Activated CD4-positive, alpha-beta T cell treated with anti-CD3 and anti-CD28 coated beads, Interleukin-2, amount 50 U/mL, for 16 hours (primary cell): ENCODE measurements around the gene NCR3LG1.

Experiments
- DNase-seq: peaks from one replicate; pipeline ENCODE4 v3.0.0-alpha.2; 2020

The NCR3LG1 gene

GRCh38 chr11:17371614-17372013 is 20.0 kb downstream of the NCR3LG1 start:
- no peak for DNase-seq

- DNase-seq = no peak
Measured at GRCh38 chr11:17375547-17375946, 23.9 kb downstream of the NCR3LG1 start.

GRCh38 chr11:17376493-17376892 is 24.9 kb downstream of the NCR3LG1 start:
- DNase-seq = no peak

GRCh38 chr11:17378655-17379054 is 27.1 kb downstream of the NCR3LG1 start:
- no peak for DNase-seq

GRCh38 chr11:17379383-17380180 is 28.0 kb downstream of the NCR3LG1 start:
- DNase-seq = no peak

- DNase-seq = no peak
Measured at GRCh38 chr11:17381156-17381555, 29.6 kb downstream of the NCR3LG1 start.

- DNase-seq = no peak
Measured at GRCh38 chr11:17382046-17382728, 30.6 kb downstream of the NCR3LG1 start.

GRCh38 chr11:17383461-17383860 is 31.9 kb downstream of the NCR3LG1 start:
- no peak for DNase-seq

- DNase-seq = peak; percentile 75
Measured at GRCh38 chr11:17384002-17384511, 32.5 kb downstream of the NCR3LG1 start.

GRCh38 chr11:17385492-17385891 is 33.9 kb downstream of the NCR3LG1 start:
- DNase-seq = no peak

GRCh38 chr11:17385926-17386325 is 34.3 kb downstream of the NCR3LG1 start:
- no peak for DNase-seq

GRCh38 chr11:17386331-17387084 is 34.9 kb downstream of the NCR3LG1 start:
- DNase-seq = peak; percentile 52

GRCh38 chr11:17387254-17387653 is 35.7 kb downstream of the NCR3LG1 start:
- DNase-seq = no peak

GRCh38 chr11:17387811-17388210 is 36.2 kb downstream of the NCR3LG1 start:
- no peak for DNase-seq

- no peak for DNase-seq
Measured at GRCh38 chr11:17388609-17389210, 37.1 kb downstream of the NCR3LG1 start, which contains the start of gene KCNJ11. Gene KCNJ11, minus strand, starts transcription at chr11:17388659. Its CDS starts 568 bp downstream, at chr11:17388091.

GRCh38 chr11:17389211-17389956 is 37.8 kb downstream of the NCR3LG1 start:
- DNase-seq = peak; percentile 58

- DNase-seq = no peak
Measured at GRCh38 chr11:17389957-17390649, 38.5 kb downstream of the NCR3LG1 start.

- no peak for DNase-seq
Measured at GRCh38 chr11:17391493-17392355, 40.1 kb downstream of the NCR3LG1 start.

- no peak for DNase-seq
Measured at GRCh38 chr11:17392872-17393271, 41.3 kb downstream of the NCR3LG1 start.

- DNase-seq = no peak
Measured at GRCh38 chr11:17393472-17393871, 41.9 kb downstream of the NCR3LG1 start.
